ENCODE results near the gene KRTAP9-8. TPM values are rescaled to one million over a fixed set of nuclear protein-coding genes. Genes with fewer than 3 reads are reported as not detected.

The KRTAP9-8 gene
- total RNA-seq, 2 experiments from 2014 or later = not detected

GRCh38 chr17:41278176-41278955 lies 40.6 kb downstream of the KRTAP9-8 start:
- ChIA-PET CTCF (no interaction called here), POLR2A (no interaction called here)
- no peaks in the 10 kb centered on the region for H3K36me3 Mint-ChIP-seq (ENCODE audit: low read depth)
- DNase-seq (no peak), ATAC-seq (no peak)
- H3K27ac Mint-ChIP-seq = no peak overlapping the region
- H3K27me3 Mint-ChIP-seq = peaks cover 6% of the 10 kb centered on the region
- H3K9me3 Mint-ChIP-seq = no peaks in the 10 kb centered on the region
- no peak for TF ChIP-seq CTCF (IDR thresholded peaks at IDR 0.05)
- H3K4me3 Mint-ChIP-seq = no peak overlapping the region
- no peaks in the 10 kb centered on the region for H3K4me1 Mint-ChIP-seq (ENCODE audit: low read depth)
- intact Hi-C loops (cut with micrococcal nuclease) = no loop called here

GRCh38 chr17:41284043-41284442 lies 46.2 kb downstream of the KRTAP9-8 start:
- Mint-ChIP-seq H3K9me3 (no peaks in the 10 kb centered on the region), H3K36me3 (ENCODE audit: low read depth) (no peaks in the 10 kb centered on the region), H3K27ac (no peak overlapping the region), H3K4me3 (no peak overlapping the region), H3K27me3 (no peaks in the 10 kb centered on the region), H3K4me1 (ENCODE audit: low read depth) (peaks cover 10% of the 10 kb centered on the region)
- ATAC-seq = no peak
- DNase-seq = no peak
- POLR2A ChIA-PET = interaction anchor here (0.6 kb wide), 1 partner anchor 224 kb away, joined by 3 read pairs; no protein-coding TSS in a partner anchor
- CTCF ChIA-PET = interaction anchor here (0.5 kb wide), 1 partner anchor 23 kb away, joined by 3 read pairs; no protein-coding TSS in a partner anchor
- TF ChIP-seq CTCF (IDR thresholded peaks at IDR 0.05) = no peak
- intact Hi-C loops (cut with micrococcal nuclease) = no loop called here

- Mint-ChIP-seq H3K36me3 (ENCODE audit: low read depth) (no peaks in the 10 kb centered on the region), H3K4me3 (no peak overlapping the region), H3K27ac (no peak overlapping the region), H3K9me3 (no peaks in the 10 kb centered on the region), H3K4me1 (ENCODE audit: low read depth) (peaks cover 10% of the 10 kb centered on the region), H3K27me3 (no peaks in the 10 kb centered on the region)
- intact Hi-C loops (cut with micrococcal nuclease) = no loop called here
- CTCF ChIA-PET = interaction anchor here (0.5 kb wide), 1 partner anchor 23 kb away, joined by 3 read pairs; no protein-coding TSS in a partner anchor
- POLR2A ChIA-PET = interaction anchor here (0.6 kb wide), 1 partner anchor 224 kb away, joined by 3 read pairs; no protein-coding TSS in a partner anchor
- no peak for TF ChIP-seq CTCF (IDR thresholded peaks at IDR 0.05)
- ATAC-seq = no peak
- DNase-seq = no peak
Measured at GRCh38 chr17:41284546-41284945, 46.7 kb downstream of the KRTAP9-8 start.

GRCh38 chr17:41287050-41287449 lies 49.3 kb downstream of the KRTAP9-8 start:
- POLR2A ChIA-PET = no interaction called here
- TF ChIP-seq CTCF (IDR thresholded peaks at IDR 0.05) = no peak
- Mint-ChIP-seq H3K4me1 (ENCODE audit: low read depth) (peaks cover 10% of the 10 kb centered on the region), H3K9me3 (no peaks in the 10 kb centered on the region), H3K27ac (no peak overlapping the region), H3K36me3 (ENCODE audit: low read depth) (no peaks in the 10 kb centered on the region), H3K27me3 (no peaks in the 10 kb centered on the region), H3K4me3 (no peak overlapping the region)
- no peak for DNase-seq
- intact Hi-C loops (cut with micrococcal nuclease) = no loop called here
- ATAC-seq = no peak
- CTCF ChIA-PET = interaction anchor here (1.3 kb wide), 1 partner anchor 35 kb away, joined by 4 read pairs; no protein-coding TSS in a partner anchor

Other genes with a start within 250 kb of the KRTAP9-8 start
- not detected for gene KRTAP3-3, start 243.8 kb upstream of the KRTAP9-8 start, total RNA-seq
- gene KRTAP3-2, start 238.1 kb upstream of the KRTAP9-8 start, total RNA-seq = not detected
- not detected for gene KRTAP3-1, start 228.9 kb upstream of the KRTAP9-8 start, total RNA-seq
- gene KRTAP1-5, start 210.8 kb upstream of the KRTAP9-8 start, total RNA-seq = not detected
- gene KRTAP1-4, start 207.8 kb upstream of the KRTAP9-8 start, total RNA-seq = not detected
- gene KRTAP1-3, start 203.1 kb upstream of the KRTAP9-8 start, total RNA-seq = not detected
- not detected for gene KRTAP1-1, start 196.5 kb upstream of the KRTAP9-8 start, total RNA-seq
- not detected for gene KRTAP2-1, start 190.7 kb upstream of the KRTAP9-8 start, total RNA-seq
- not detected for gene KRTAP2-2, start 182.8 kb upstream of the KRTAP9-8 start, total RNA-seq
- gene KRTAP2-3, start 177.9 kb upstream of the KRTAP9-8 start, total RNA-seq = not detected
- not detected for gene KRTAP2-4, start 172.1 kb upstream of the KRTAP9-8 start, total RNA-seq
- not detected for gene KRTAP4-7, start 153.8 kb upstream of the KRTAP9-8 start, total RNA-seq
- gene KRTAP4-8, start 139.9 kb upstream of the KRTAP9-8 start, total RNA-seq = not detected
- gene KRTAP4-16, start 135.8 kb upstream of the KRTAP9-8 start, total RNA-seq = not detected
- not detected for gene KRTAP4-9, start 132.6 kb upstream of the KRTAP9-8 start, total RNA-seq
- not detected for gene KRTAP4-11, start 119.6 kb upstream of the KRTAP9-8 start, total RNA-seq
- not detected for gene KRTAP4-12, start 113.8 kb upstream of the KRTAP9-8 start, total RNA-seq
- not detected for gene KRTAP4-6, start 97.5 kb upstream of the KRTAP9-8 start, total RNA-seq
- not detected for gene KRTAP4-5, start 88.2 kb upstream of the KRTAP9-8 start, total RNA-seq
- not detected for gene KRTAP4-4, start 77.3 kb upstream of the KRTAP9-8 start, total RNA-seq
- not detected for gene KRTAP4-3, start 69.8 kb upstream of the KRTAP9-8 start, total RNA-seq
- gene KRTAP4-2, start 59.8 kb upstream of the KRTAP9-8 start, total RNA-seq = not detected
- gene KRTAP4-1, start 53.1 kb upstream of the KRTAP9-8 start, total RNA-seq = not detected
- not detected for gene KRTAP9-1, start 48.1 kb upstream of the KRTAP9-8 start, total RNA-seq
- not detected for gene KRTAP9-2, start 11.4 kb upstream of the KRTAP9-8 start, total RNA-seq
- not detected for gene KRTAP9-3, start 5.5 kb upstream of the KRTAP9-8 start, total RNA-seq
- not detected for gene KRTAP9-4, start 11.7 kb downstream of the KRTAP9-8 start, total RNA-seq
- gene KRTAP9-9, start 17.4 kb downstream of the KRTAP9-8 start, total RNA-seq = not detected
- gene KRTAP9-6, start 27.4 kb downstream of the KRTAP9-8 start, total RNA-seq = not detected
- gene KRTAP9-7, start 37.7 kb downstream of the KRTAP9-8 start, total RNA-seq = not detected
- not detected for gene KRTAP29-1, start 64.9 kb downstream of the KRTAP9-8 start, total RNA-seq
- gene KRTAP16-1, start 71.3 kb downstream of the KRTAP9-8 start, total RNA-seq = not detected
- gene KRTAP17-1, start 77.7 kb downstream of the KRTAP9-8 start, total RNA-seq = not detected
- not detected for gene KRT33A, start 112.8 kb downstream of the KRTAP9-8 start, total RNA-seq
- gene KRT33B, start 131.8 kb downstream of the KRTAP9-8 start, total RNA-seq = not detected
- not detected for gene KRT34, start 144.3 kb downstream of the KRTAP9-8 start, total RNA-seq
- not detected for gene KRT31, start 159.6 kb downstream of the KRTAP9-8 start, total RNA-seq
- gene KRT37, start 186.6 kb downstream of the KRTAP9-8 start, total RNA-seq = not detected
- not detected for gene KRT38, start 203.0 kb downstream of the KRTAP9-8 start, total RNA-seq
- not detected for gene KRT32, start 229.4 kb downstream of the KRTAP9-8 start, total RNA-seq
- not detected for gene KRT35, start 243.2 kb downstream of the KRTAP9-8 start, total RNA-seq

All from activated CD8-positive, alpha-beta T cell treated with anti-CD3 and anti-CD28 coated beads for 36 hours (primary cell).